ENCODE results near the gene FSD1.

FSD1 gene

DNA sequence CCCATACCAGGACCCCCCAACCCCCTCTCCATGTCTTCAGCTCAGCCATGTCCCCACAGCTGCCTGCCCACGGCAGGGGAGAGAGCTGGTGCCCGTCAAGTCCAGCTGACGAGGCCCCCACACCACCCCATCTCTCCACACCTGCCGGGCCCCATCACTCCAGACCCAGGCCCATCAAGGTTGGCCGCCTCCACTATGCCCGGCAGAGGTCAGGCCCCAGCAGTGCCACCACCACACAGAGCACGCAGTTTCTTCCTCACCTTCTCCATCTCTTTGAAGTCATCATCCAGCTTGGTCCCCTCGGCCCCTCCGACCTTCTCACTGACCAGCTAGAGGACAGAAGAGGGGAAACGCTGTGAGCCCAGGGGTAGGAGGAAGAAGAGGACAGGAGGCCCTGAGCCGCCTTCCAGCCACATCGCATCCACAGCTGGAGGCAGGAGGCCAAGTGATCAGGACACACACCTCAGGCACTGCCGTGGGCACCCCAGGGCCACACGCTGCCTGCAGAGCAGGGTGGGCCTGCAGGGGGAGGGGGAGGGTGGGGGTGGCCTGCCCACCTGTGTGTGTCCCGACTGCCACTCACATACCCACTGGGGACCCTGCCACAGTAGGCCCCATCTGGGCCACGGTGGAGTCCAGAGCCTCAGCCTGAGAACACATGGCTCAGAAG, 62.4 kb downstream of the FSD1 start:
- no peak for DNase-seq

GRCh38 chr19:4367336-4367723, 62.9 kb downstream of the FSD1 start:
- DNase-seq, result no peak

DNA sequence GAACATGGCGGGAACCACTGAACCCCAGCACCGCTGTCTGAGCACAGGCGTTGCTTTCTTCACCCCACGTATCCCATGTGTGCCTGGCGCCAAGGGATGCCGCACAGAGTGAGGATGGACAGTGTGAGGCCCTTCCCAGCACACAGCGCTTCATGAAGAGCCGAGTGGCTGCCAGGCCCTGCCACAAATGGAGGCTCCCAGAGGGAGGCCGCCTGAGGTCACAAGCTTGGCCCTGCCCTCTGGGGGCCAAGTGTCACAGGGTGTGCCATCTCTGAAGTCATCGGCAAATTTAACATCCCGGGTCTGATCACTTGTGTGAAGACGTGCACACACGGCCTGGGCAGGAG, 63.4 kb downstream of the FSD1 start:
- DNase-seq, result no peak

DNA sequence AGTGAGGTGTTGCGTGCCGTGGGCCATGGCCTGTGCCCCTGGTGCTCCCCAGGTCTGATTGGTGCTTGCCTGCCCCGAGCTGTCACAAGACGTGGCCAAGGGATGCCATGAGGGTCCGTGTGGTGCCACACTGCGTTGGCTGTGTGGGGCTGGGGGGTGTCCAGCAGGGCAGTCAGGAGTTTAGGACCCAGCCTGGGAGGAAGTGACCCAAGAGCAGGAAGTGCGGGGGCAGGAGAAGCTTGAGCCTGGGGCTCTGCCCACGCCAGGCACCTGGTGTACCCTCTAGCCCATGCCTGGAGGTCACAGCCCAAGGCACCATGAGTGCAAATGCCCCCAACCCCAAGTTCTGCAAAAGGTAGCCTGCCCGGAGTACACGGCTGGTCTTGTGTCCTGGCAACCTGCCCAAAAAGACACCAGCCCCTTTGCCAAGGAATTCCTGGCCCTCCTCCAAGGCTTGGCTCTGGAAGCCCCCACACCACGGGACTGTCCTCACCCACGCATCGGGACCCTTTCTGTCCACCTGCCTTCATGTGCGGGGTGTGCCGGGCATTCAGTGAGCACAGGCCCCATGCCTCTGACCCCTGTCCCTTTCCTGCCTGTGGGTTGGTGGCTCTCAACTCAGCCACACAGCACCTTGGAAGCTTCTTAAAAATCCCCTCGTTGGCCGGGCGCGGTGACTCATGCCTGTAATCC, 63.9 kb downstream of the FSD1 start:
- DNase-seq, result no peak

DNA sequence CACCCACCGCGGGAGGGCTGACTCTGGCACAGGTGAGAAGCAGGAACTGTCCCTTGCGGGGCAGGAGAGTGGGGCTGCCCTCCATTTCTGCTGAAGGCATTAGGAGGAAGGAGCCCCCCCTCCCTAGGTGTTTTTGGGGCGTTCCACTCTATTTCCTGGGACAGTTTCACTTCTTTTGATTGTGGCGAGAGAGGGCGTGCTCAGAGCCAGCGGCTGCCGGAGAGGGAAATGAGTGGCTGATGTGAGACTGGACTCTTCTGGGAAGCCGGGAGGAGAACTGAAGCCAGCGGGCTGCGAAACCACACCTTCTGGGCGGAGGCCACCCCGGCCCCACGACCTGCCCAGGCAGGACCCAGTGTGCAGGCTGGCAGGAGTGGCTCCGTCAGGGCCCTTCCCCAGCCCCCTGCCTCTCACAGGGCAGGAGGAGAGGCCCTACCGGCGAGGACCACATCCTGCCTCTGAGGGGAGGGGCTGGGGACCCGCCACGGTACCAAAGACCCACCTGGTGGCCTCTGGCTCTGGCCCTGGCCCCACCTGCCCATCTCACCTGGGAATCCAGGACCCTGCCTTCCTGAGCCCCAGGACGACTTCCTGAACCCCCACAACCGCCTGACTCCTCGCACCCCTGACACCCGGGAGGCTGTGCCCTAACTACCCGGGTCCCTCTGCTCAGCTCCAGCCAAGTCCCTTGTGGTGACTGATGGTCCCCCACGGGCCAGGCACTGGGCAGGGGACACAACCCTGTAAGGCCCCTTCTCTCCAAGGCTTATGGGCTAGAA, 64.9 kb downstream of the FSD1 start:
- DNase-seq, result no peak

GRCh38 chr19:4369888-4370260, 65.5 kb downstream of the FSD1 start:
- DNase-seq, result no peak

- DNase-seq, result no peak
These were observed 66.1 kb downstream of the FSD1 start for GRCh38 chr19:4370418-4371041.

DNA sequence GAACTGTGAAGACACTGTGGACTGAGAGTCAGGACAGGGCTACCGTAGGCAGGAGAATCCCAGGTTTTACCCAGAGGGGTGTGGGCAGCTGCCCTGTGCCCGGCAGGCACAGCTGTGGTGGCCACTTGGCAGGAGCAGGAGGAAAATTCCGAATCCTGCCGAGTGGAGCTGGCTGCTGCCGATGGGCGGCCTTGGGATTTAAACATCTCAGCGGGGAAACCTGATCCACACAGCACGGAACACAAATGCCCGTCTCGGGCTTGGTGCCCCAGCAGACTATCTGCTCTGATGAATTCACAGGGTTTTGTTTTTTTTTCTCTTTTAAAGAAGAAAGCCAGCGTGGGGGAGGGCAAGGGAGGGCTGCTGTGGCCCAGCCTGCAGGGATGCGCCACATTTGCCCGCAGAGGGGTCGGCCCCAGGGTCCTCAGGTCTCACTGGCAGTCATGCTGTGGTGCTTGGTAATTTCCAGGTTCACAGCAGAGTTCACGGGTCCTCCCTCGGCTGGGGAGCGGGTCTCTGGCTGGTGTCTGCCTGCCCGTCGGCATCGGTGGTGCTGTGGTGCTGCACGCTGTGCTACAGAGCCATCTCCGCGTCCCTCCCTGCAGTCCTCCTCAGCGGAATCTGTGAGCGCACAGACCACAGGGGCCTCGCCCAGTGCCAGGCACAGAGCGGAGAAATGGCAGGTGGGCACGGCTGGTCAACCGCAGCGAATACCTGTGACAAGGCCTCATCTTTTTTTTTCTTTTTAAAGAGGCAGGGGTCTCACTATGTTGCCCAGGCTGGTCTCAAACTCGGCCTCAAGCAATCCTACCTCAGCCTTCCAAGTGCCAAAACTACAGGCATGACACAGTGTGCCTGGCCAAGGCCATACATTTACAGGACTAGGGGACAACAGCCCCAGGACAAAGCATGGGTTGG, 67.1 kb downstream of the FSD1 start:
- DNase-seq, result no peak

- no peak for DNase-seq
These were observed 68.0 kb downstream of the FSD1 start for GRCh38 chr19:4372165-4373012.

- DNase-seq, result no peak
These were observed 68.6 kb downstream of the FSD1 start for GRCh38 chr19:4373013-4373367.

Data from cerebellar nuclear complex (tissue), 1 donor.